K562 (cell line): ENCODE measurements around the gene MOK. TPM values are rescaled to one million over a fixed set of nuclear protein-coding genes. Genes with fewer than 3 reads are reported as not detected.

Experiments
- GATAD2B ChIP-seq: fragments of 450-650 bp; IDR thresholded peaks from 2 replicates; pipeline ENCODE4 v1.6.1; 2017; ENCODE audit warnings: mild to moderate bottlenecking, borderline replicate concordance
- HDAC2 ChIP-seq: fragments of 450-650 bp; IDR thresholded peaks from 2 replicates; pipeline ENCODE4 v1.6.1; 2016; ENCODE audit warnings: mild to moderate bottlenecking
- HNRNPUL1 ChIP-seq: fragments of 200-400 bp; formaldehyde crosslinking; IDR thresholded peaks from 2 replicates; pipeline ENCODE4 v1.6.1; 2017; ENCODE audit warnings: low read length
- MAZ ChIP-seq, 2 experiments: fragments of 450-650 bp in 1 of 2; sonication (generic) in 1 of 2; formaldehyde crosslinking; IDR thresholded peaks in 1 of 2; conservative IDR thresholded peaks in 1 of 2; 2 replicates each; pipeline versions ENCODE4 v1.4.0 to v1.5.0; 2020; ENCODE audit warnings: mild to moderate bottlenecking in 1 of 2, missing genetic modification reagents in 1 of 2
- NR2C1 ChIP-seq, 2 experiments: fragments of 450-650 bp; IDR thresholded peaks; 2 replicates each; pipeline ENCODE4 v1.6.1; 2017; ENCODE audit warnings: mild to moderate bottlenecking in 2 of 2, antibody characterized with exemption in 1 of 2, inconsistent platforms in 1 of 2, missing compliant biosample characterization in 1 of 2, missing genetic modification characterization in 1 of 2
- POLR2G ChIP-seq: fragments of 200-400 bp; formaldehyde crosslinking; IDR thresholded peaks from 2 replicates; pipeline ENCODE4 v1.6.1; 2017; ENCODE audit warnings: low read depth, mild to moderate bottlenecking, antibody characterized with exemption, low read length, moderate library complexity
- RFX1 ChIP-seq: fragments of 450-650 bp; IDR thresholded peaks from 2 replicates; pipeline ENCODE4 v1.6.1; 2016; ENCODE audit warnings: mild to moderate bottlenecking, moderate library complexity
- ZBTB33 ChIP-seq: sonication (generic); formaldehyde crosslinking; IDR thresholded peaks from 2 replicates; pipeline ENCODE4 v1.8.1; 2023; ENCODE audit warnings: mild to moderate bottlenecking, missing genetic modification reagents
- ZNF407 ChIP-seq: fragments of 450-650 bp; IDR thresholded peaks from 2 replicates; pipeline ENCODE4 v1.6.1; 2016; ENCODE audit warnings: low read depth
- ZNF699 ChIP-seq: fragments of 250-450 bp; sonication (Bioruptor Pico); IDR thresholded peaks from 2 replicates; pipeline ENCODE4 v1.8.0; 2021; ENCODE audit warnings: mild to moderate bottlenecking, moderate library complexity; ENCODE audit not compliant: insufficient replicate concordance
- polyA plus RNA-seq, 8 experiments: library from polyadenylated mRNA; depleted of rRNA in 4 of 8; stranded (reverse) in 5 of 8; unstranded in 3 of 8; fragments of >200 nt; fragmentation: Nextera tagmentation in 2 of 8; fragmentation: Illumina TruSeq in 1 of 8; extraction: Ambion mirVana in 2 of 8; extraction: Trizol in 1 of 8; gene quantifications; 2 replicates each; pipeline versions ENCODE4 v1.2.1 to v1.2.3, GENCODE V29; 2011 to 2014; ENCODE audit warnings: inconsistent platforms in 1 of 8, missing spikeins in 1 of 8
- total RNA-seq, 7 experiments: library from RNA; depleted of rRNA in 6 of 7; stranded (reverse); fragments of >200 nt in 6 of 7; fragmentation: Illumina TruSeq in 2 of 7; extraction: Trizol in 2 of 7; gene quantifications; 2 replicates each; pipeline versions ENCODE4 v1.2.1 to v1.2.3, GENCODE V29; 2011 to 2021; ENCODE audit warnings: low replicate concordance in 1 of 7
- TF ChIP-seq, protein P1 (sequence below): fragments of 200-800 bp; sonication (Bioruptor generic); IDR thresholded peaks from 2 replicates; pipeline ENCODE4 v1.6.1; 2017; ENCODE audit warnings: missing genetic modification characterization, missing compliant biosample characterization
- TF ChIP-seq, protein P2 (sequence below): fragments of 250-450 bp; sonication (Bioruptor Pico); IDR thresholded peaks from 2 replicates; pipeline ENCODE4 v1.5.1; 2021; ENCODE audit warnings: mild to moderate bottlenecking

MOK gene
- total and polyA plus RNA-seq, 9 of the 15 experiments (the other 6 are each of a cell fraction or from before 2014, with no cell fraction given), result 1.3 to 8.4 (median 5.3) TPM

DNA sequence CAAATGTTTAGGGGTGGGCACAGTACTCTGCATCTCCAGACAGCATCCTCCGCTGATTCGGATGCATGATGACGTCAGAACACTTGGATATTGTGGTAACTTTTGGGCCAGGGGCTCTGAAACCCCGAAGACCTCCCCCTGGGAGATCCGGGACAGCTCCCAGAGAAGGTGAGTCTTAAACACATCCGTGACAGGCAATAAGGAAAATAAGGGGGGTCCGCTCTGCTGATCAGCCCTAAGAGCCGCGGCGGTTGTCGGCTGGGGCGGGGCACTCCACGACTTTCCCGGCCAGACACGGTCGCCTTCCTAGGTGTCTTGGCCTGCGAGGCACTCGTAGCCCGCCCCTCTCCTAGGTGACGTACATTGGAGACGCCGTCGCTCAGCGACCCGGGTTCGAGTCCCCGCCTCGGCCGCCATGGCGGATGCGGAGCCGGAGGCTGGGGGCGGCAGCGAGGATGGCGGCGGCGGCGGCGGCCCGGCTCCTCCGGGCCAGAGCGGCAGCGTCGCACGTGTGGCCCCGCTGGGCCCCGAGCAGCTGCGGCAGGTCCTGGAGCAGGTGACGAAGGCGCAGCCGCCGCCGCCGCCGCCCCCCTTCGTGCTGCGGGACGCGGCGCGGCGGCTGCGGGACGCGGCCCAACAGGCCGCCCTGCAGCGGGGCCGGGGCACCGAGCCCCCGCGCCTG, 14.5 kb upstream of the MOK start, which contains the start of gene ZNF839 (continued):
- TF ChIP-seq ZNF407, result peak; percentile 96
- TF ChIP-seq, protein P1, sequence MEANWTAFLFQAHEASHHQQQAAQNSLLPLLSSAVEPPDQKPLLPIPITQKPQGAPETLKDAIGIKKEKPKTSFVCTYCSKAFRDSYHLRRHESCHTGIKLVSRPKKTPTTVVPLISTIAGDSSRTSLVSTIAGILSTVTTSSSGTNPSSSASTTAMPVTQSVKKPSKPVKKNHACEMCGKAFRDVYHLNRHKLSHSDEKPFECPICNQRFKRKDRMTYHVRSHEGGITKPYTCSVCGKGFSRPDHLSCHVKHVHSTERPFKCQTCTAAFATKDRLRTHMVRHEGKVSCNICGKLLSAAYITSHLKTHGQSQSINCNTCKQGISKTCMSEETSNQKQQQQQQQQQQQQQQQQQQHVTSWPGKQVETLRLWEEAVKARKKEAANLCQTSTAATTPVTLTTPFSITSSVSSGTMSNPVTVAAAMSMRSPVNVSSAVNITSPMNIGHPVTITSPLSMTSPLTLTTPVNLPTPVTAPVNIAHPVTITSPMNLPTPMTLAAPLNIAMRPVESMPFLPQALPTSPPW (CRISPR knock-in tag), result peak; percentile 88
- TF ChIP-seq ZBTB33, result no peak
- no peak for TF ChIP-seq ZNF699 (CRISPR knock-in tag)
- TF ChIP-seq, protein P2, sequence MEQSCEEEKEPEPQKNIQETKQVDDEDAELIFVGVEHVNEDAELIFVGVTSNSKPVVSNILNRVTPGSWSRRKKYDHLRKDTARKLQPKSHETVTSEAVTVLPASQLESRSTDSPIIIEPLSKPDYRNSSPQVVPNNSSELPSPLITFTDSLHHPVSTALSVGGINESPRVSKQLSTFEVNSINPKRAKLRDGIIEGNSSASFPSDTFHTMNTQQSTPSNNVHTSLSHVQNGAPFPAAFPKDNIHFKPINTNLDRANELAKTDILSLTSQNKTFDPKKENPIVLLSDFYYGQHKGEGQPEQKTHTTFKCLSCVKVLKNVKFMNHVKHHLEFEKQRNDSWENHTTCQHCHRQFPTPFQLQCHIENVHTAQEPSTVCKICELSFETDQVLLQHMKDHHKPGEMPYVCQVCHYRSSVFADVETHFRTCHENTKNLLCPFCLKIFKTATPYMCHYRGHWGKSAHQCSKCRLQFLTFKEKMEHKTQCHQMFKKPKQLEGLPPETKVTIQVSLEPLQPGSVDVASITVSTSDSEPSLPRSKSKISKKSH (CRISPR knock-in tag), result no peak
- TF ChIP-seq HDAC2, result 0 out of 2 replicates have a peak, but pooled peaks have one; percentile 21
- TF ChIP-seq GATAD2B, result peak; percentile 62; the same call in 1 of the 2 replicates
- TF ChIP-seq NR2C1 (IDR thresholded peaks at IDR 0.05), result no peak
- peak; percentile 17; the same call in 1 of the 2 replicates for TF ChIP-seq NR2C1 (tag; IDR thresholded peaks at IDR 0.05)
- peak; percentile 59; the same call in 1 of the 2 replicates for TF ChIP-seq RFX1
- TF ChIP-seq HNRNPUL1, result no peak
- TF ChIP-seq MAZ (CRISPR knock-in tag; conservative IDR thresholded peaks at IDR 0.05 in 1 of 2, IDR thresholded peaks at IDR 0.05 in 1 of 2), result peak; percentile 85 to 94
- peak; percentile 83 for TF ChIP-seq POLR2G
